ENCODE results near the gene MTMR10.

Gene MTMR10

GRCh38 chr15:30921106-30921505, 70.3 kb downstream of the MTMR10 start:
- DNase-seq (ENCODE audit: low spot score) = no peak

- no peak for DNase-seq (ENCODE audit: low spot score)
Observed at GRCh38 chr15:30919877-30920550, 71.4 kb downstream of the MTMR10 start.

- DNase-seq (ENCODE audit: low spot score) = no peak
Observed at GRCh38 chr15:30918366-30918765, 73.1 kb downstream of the MTMR10 start.

- DNase-seq (ENCODE audit: low spot score) = no peak
Observed at GRCh38 chr15:30917675-30918074, 73.8 kb downstream of the MTMR10 start.

GRCh38 chr15:30917013-30917412, 74.4 kb downstream of the MTMR10 start:
- DNase-seq (ENCODE audit: low spot score) = no peak

GRCh38 chr15:30913761-30914160, 77.7 kb downstream of the MTMR10 start:
- no peak for DNase-seq (ENCODE audit: low spot score)

GRCh38 chr15:30906366-30906765, 85.1 kb downstream of the MTMR10 start:
- DNase-seq (ENCODE audit: low spot score) = no peak

GRCh38 chr15:30905821-30906220, 85.6 kb downstream of the MTMR10 start:
- no peak for DNase-seq (ENCODE audit: low spot score)

GRCh38 chr15:30904812-30905211, 86.6 kb downstream of the MTMR10 start:
- DNase-seq (ENCODE audit: low spot score) = no peak

- peak; percentile 93 for DNase-seq (ENCODE audit: low spot score)
Observed at GRCh38 chr15:30903497-30904187, 87.8 kb downstream of the MTMR10 start, which contains the start of gene FAN1. FAN1 (plus strand) TSS chr15:30903915; CDS start chr15:30904664, 749 bp downstream.

- DNase-seq (ENCODE audit: low spot score) = no peak
Observed at GRCh38 chr15:30901889-30902288, 89.5 kb downstream of the MTMR10 start.

- no peak for DNase-seq (ENCODE audit: low spot score)
Observed at GRCh38 chr15:30896211-30896606, 95.2 kb downstream of the MTMR10 start.

- DNase-seq (ENCODE audit: low spot score) = no peak
Observed at GRCh38 chr15:30895461-30896210, 95.8 kb downstream of the MTMR10 start.

- DNase-seq (ENCODE audit: low spot score) = no peak
Observed at GRCh38 chr15:30889196-30889595, 102.2 kb downstream of the MTMR10 start.

Data from cerebellar cortex (tissue), 1 donor.